Chondrocyte (in vitro differentiated cells): ENCODE results near the gene PIK3R2. TPM values are rescaled to one million over a fixed set of nuclear protein-coding genes. Genes with fewer than 3 reads are reported as not detected.

Experiments used
- DNase-seq: peaks from one replicate; pipeline ENCODE4 v3.0.0; 2021; ENCODE audit warnings: mixed read lengths, low spot score
- H3K27ac Mint-ChIP-seq: one replicate; pipeline ENCODE4 v1.8.0; 2021; ENCODE audit warnings: mild to moderate bottlenecking, moderate library complexity, mixed read lengths; ENCODE audit not compliant: unreplicated experiment
- H3K27me3 Mint-ChIP-seq: 2 replicates; pipeline ENCODE4 v1.8.0; 2021; ENCODE audit warnings: low read depth, mixed read lengths
- H3K36me3 Mint-ChIP-seq: 2 replicates; pipeline ENCODE4 v1.8.0; 2021; ENCODE audit warnings: low read depth, mixed read lengths
- H3K4me1 Mint-ChIP-seq: 2 replicates; pipeline ENCODE4 v1.8.0; 2021; ENCODE audit warnings: low read depth, mild to moderate bottlenecking, mixed read lengths
- H3K4me3 Mint-ChIP-seq: one replicate; pipeline ENCODE4 v1.8.0; 2021; ENCODE audit warnings: mild to moderate bottlenecking, moderate library complexity, mixed read lengths; ENCODE audit not compliant: unreplicated experiment
- H3K9me3 Mint-ChIP-seq: 2 replicates; pipeline ENCODE4 v1.8.0; 2021; ENCODE audit warnings: low read depth, mixed read lengths
- total RNA-seq: library from RNA; stranded (reverse); gene quantifications from 3 replicates; pipeline ENCODE4 v1.2.1, GENCODE V29; 2021
- TF ChIP-seq, protein P1 (sequence below): fragments of 200-600 bp; sonication (generic); IDR thresholded peaks from 2 replicates; pipeline ENCODE4 v1.5.0; 2021; ENCODE audit warnings: antibody characterized with exemption, mild to moderate bottlenecking, moderate library complexity

Gene PIK3R2
- total RNA-seq, 1 donor from 2014 or later, result 73.1 TPM

DNA sequence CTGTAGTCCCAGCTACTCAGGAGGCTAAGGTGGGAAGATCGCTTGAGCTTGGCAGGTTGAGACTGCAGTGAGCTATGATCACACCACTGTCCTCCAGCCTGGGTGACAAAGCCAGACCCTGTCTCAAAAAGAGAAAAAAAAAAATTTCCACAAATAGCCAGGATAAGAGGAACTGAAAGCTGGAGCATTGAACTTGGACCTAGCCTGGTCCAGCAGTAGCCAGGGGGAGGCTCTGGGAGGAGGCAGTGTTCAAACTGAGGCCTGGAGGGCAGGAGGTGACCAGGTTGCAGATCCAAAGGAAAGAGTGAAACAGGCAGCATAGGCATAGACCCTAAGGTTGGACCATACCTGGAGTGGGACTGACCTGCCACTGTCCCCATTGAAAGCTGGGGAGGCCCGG lies 26.9 kb upstream of the PIK3R2 start:
- Mint-ChIP-seq H3K27ac (no peak overlapping the region), H3K9me3 (no peaks in the 10 kb centered on the region), H3K4me1 (no peaks in the 10 kb centered on the region), H3K36me3 (peaks cover 13% of the 10 kb centered on the region), H3K27me3 (no peaks in the 10 kb centered on the region), H3K4me3 (no peak overlapping the region)
- TF ChIP-seq, protein P1, sequence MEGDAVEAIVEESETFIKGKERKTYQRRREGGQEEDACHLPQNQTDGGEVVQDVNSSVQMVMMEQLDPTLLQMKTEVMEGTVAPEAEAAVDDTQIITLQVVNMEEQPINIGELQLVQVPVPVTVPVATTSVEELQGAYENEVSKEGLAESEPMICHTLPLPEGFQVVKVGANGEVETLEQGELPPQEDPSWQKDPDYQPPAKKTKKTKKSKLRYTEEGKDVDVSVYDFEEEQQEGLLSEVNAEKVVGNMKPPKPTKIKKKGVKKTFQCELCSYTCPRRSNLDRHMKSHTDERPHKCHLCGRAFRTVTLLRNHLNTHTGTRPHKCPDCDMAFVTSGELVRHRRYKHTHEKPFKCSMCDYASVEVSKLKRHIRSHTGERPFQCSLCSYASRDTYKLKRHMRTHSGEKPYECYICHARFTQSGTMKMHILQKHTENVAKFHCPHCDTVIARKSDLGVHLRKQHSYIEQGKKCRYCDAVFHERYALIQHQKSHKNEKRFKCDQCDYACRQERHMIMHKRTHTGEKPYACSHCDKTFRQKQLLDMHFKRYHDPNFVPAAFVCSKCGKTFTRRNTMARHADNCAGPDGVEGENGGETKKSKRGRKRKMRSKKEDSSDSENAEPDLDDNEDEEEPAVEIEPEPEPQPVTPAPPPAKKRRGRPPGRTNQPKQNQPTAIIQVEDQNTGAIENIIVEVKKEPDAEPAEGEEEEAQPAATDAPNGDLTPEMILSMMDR, result no peak
- no peak for DNase-seq

DNA sequence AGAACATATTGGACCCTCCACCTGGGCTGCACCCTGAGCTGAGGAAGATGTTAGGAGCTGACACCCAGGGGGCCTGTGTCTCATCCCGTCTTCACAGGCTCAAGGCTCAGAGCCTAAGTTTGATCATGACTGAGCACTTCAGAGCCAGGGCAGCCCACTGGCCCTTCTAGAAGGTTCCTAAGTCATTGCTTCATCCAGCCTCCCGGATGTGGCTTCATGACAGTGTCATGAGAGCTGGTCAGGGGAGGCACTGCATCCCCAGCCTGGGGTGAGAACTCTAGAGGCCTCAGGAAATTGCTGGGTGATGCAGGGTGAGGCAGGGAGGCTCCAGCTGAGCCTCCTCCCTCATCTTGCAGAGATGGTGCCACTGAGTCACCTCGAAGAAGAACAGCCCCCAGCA lies 24.9 kb upstream of the PIK3R2 start:
- Mint-ChIP-seq H3K27me3 (no peaks in the 10 kb centered on the region), H3K4me1 (no peaks in the 10 kb centered on the region), H3K27ac (no peak overlapping the region), H3K4me3 (no peak overlapping the region), H3K9me3 (no peaks in the 10 kb centered on the region), H3K36me3 (peaks cover 16% of the 10 kb centered on the region)
- TF ChIP-seq, protein P1, result no peak
- no peak for DNase-seq

DNA sequence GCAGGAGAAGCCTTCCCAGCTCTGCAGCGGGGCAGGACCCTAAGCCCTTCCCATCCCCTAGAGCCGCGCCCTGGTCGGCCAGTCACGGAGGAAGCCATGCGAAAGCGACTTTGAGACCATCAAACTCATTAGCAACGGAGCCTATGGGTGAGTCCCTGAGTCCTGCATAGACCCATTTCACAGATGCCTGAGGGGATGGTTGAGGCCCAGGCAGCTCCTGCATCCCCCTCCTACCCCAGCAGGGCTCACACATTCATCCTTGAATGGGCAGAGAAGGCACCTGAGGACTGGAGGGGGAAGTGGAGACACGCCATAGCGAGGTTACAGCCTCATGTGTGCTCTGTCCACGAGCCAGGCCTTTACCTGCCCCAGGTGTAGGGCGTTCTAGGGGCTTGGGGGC lies 24.2 kb upstream of the PIK3R2 start:
- Mint-ChIP-seq H3K9me3 (no peaks in the 10 kb centered on the region), H3K27me3 (no peaks in the 10 kb centered on the region), H3K27ac (no peak overlapping the region), H3K4me1 (no peaks in the 10 kb centered on the region), H3K4me3 (no peak overlapping the region), H3K36me3 (peaks cover 14% of the 10 kb centered on the region)
- DNase-seq, result no peak
- TF ChIP-seq, protein P1, result no peak

DNA sequence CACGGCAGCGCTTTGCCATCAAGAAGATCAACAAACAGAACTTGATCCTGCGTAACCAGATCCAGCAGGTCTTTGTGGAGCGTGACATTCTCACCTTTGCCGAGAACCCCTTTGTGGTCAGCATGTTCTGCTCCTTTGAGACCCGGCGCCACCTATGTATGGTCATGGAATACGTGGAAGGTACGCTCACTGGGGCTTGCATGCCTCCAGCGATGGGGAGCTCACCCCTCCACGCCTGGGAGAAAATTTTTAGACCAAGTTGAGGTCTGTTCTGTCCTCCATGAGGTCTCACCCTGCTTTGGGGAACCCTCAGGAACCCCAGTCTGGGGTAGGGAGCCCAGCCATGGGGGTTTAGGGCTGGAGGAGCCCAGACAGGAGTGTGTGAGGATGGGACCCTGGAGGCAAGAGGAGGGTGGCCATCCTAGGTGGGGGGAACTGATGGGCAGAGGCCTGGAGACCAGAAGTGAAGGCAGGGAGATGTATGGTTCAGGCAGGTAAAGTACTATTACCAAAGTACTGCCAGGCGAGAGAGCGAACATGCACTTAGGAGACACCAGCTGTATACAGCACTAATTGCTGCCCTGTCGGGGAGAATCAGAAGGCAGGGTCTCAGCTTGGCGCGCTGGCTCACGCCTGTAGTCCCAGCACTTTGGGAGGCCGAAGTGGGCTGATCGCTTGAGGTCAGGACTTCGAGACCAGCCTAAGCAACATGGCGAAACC lies 22.3 kb upstream of the PIK3R2 start:
- Mint-ChIP-seq H3K4me1 (no peaks in the 10 kb centered on the region), H3K27me3 (no peaks in the 10 kb centered on the region), H3K4me3 (no peak overlapping the region), H3K36me3 (peaks cover 15% of the 10 kb centered on the region), H3K9me3 (no peaks in the 10 kb centered on the region), H3K27ac (no peak overlapping the region)
- TF ChIP-seq, protein P1, result no peak
- no peak for DNase-seq

DNA sequence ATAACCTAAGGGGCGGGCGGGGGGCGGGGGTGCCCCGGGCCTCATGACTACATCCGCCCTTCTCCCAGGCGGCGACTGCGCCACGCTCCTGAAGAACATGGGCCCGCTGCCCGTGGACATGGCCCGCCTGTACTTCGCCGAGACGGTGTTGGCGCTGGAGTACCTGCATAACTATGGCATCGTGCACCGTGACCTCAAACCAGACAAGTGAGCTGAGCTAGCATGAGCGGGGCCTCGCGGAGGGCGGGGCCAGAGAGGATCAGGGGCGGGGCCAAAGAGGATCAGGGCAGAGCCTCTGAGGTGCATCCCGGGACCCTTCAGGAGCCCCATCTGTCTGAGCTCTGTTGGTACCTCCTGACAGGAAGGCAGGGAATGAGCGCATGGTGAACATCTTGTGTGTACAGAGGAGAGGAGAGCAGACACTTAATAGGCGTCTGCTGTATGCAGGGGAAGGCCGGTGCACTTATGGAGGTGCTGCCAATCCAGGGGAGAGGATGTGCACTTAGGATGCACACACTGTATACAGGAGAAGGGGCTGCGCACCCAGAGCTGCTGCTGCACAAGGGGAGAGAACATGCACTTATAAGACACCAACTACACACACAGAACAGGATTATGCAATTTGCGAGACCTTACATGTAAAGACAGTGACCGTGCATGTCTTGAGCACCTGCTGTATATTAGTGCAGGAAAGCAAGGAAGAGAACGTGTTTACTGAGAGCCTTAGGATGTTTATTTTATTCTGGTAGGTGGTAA lies 20.9 kb upstream of the PIK3R2 start:
- Mint-ChIP-seq H3K4me1 (no peaks in the 10 kb centered on the region), H3K27me3 (no peaks in the 10 kb centered on the region), H3K9me3 (no peaks in the 10 kb centered on the region), H3K27ac (no peak overlapping the region), H3K36me3 (peaks cover 14% of the 10 kb centered on the region), H3K4me3 (no peak overlapping the region)
- DNase-seq, result no peak
- TF ChIP-seq, protein P1, result no peak
